ENCODE measurements around the gene WDFY2. TPM values are rescaled to one million over a fixed set of nuclear protein-coding genes. Genes with fewer than 3 reads are reported as not detected.

Gene WDFY2
- total RNA-seq, 3 donors from 2014 or later = 3.4 to 9.6 (median 6.6) TPM

GRCh38 chr13:51698352-51698751 is 114.1 kb downstream of the WDFY2 start:
- no peak for ATAC-seq
- no peak for TF ChIP-seq CTCF (IDR thresholded peaks at IDR 0.05)
- intact Hi-C loops (cut with DNase I, micrococcal nuclease) = no loop called here

DNA sequence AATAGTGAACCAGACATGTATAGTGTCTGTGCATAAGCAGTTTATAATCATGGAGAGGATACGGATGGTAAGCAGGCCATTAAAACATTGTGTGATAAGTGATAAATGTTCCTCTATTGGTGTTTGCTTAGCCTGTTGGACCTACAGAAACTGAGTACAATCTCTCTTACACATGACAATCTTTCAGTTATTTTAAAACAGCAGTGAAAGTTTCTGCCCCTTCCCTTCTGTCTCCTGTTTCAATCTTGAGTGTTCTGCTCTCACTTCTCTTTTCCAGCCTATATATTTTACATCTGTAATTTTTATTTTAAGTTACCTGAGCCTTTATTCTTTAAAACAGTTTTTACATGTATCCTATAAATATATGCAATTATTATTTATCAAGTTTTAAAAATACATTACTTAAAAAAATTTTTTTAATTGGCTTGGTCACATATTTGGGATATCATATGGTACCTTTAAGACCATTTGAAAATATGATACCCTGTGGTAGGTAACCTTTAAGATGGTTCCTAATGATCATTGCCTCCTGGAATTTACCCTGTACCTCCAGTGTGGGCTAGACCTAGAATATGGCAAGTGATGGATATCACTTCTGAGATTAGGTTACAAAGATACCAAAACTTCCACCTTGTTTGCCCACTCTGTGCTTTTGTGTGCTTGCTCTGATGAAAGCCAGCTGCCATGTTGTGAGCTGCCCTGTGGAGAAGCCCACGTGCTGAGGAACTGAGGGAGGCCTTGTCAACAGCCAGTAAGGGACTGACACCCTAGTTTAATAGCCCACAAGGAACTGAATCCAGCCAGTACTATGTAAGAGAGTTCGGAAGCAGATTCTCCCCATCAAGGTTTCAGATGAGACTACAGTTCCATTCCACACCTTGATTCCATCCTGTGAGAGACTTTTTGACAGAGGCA is 120.4 kb downstream of the WDFY2 start:
- Histone ChIP-seq H3K9me3 (no peaks in the 10 kb centered on the region), H3K4me1 (ENCODE audit: low read depth) (no peaks in the 10 kb centered on the region), H3K36me3 (ENCODE audit: low read depth) (no peaks in the 10 kb centered on the region), H3K4me3 (no peak overlapping the region)
- DNase-seq (no peak), ATAC-seq (no peak)
- TF ChIP-seq CTCF (IDR thresholded peaks at IDR 0.05) = no peak
- intact Hi-C loops (cut with DNase I, micrococcal nuclease) = no loop called here

More at GRCh38 chr13:51698352-51698751, 114.1 kb downstream of the WDFY2 start:
- Histone ChIP-seq H3K4me1 (ENCODE audit: low read depth) (no peaks in the 10 kb centered on the region), H3K36me3 (ENCODE audit: low read depth) (no peaks in the 10 kb centered on the region), H3K9me3 (no peaks in the 10 kb centered on the region), H3K4me3 (no peak overlapping the region)
- DNase-seq = no peak

DNA sequence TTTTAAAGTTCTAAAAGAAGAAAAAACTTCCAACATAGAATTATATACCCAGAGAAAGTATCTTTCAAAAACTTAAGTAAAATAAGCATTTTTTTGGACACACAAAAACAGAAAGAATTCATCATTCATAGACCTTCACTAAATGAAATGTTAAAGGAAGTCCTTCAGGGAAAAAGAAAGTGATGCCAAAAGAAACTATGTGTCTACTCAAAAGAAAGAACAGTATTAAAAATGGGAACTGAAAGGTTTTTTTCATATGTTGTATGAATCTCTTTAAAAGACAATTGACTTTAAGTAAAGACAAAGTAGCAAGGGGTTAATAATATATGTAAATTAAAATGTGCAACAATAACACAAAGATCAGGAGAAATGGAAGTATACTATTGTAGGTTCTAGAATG is 123.2 kb downstream of the WDFY2 start:
- ATAC-seq (no peak), DNase-seq (no peak)
- intact Hi-C loops (cut with DNase I, micrococcal nuclease) = no loop called here
- no peaks in the 10 kb centered on the region for H3K4me1 ChIP-seq (ENCODE audit: low read depth)
- H3K4me3 ChIP-seq = no peak overlapping the region
- H3K9me3 ChIP-seq = no peaks in the 10 kb centered on the region
- no peaks in the 10 kb centered on the region for H3K36me3 ChIP-seq (ENCODE audit: low read depth)
- TF ChIP-seq CTCF (IDR thresholded peaks at IDR 0.05) = no peak

- Histone ChIP-seq H3K4me3 (no peak overlapping the region), H3K36me3 (ENCODE audit: low read depth) (no peaks in the 10 kb centered on the region), H3K4me1 (ENCODE audit: low read depth) (no peaks in the 10 kb centered on the region), H3K9me3 (no peaks in the 10 kb centered on the region)
- intact Hi-C loops (cut with DNase I, micrococcal nuclease) = no loop called here
- DNase-seq (no peak), ATAC-seq (no peak)
- TF ChIP-seq CTCF (IDR thresholded peaks at IDR 0.05) = no peak
These were observed 129.5 kb downstream of the WDFY2 start for GRCh38 chr13:51713807-51714206.

DNA sequence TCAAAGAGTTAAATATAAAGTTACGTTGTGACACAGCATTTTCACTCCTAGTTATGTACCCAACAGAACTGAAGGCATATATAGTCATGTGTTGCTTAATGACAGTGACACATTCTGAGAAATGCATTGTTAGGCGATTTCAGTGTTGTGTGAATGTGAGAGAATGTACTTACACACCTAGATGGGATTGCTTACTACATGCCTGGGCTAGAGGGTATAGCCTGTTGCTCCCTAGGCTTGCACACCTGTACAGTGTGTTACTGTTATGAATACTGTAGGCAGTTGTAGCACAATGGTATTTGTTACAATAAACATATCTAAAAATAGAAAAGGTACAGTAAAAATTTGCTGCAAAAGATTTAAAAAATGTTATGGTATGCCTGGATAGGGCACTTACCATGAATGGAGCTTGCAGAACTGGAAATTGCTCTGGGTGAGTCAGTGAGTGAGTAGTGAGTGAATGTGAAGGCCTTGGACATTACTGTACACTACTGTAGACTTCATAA is 130.5 kb downstream of the WDFY2 start:
- TF ChIP-seq CTCF (IDR thresholded peaks at IDR 0.05) = no peak
- H3K9me3 ChIP-seq = no peaks in the 10 kb centered on the region
- intact Hi-C loops (cut with DNase I, micrococcal nuclease) = no loop called here
- H3K36me3 ChIP-seq (ENCODE audit: low read depth) = no peaks in the 10 kb centered on the region
- H3K4me3 ChIP-seq = no peak overlapping the region
- no peaks in the 10 kb centered on the region for H3K4me1 ChIP-seq (ENCODE audit: low read depth)
- ATAC-seq (no peak), DNase-seq (no peak)
